NB4 (cell line): ENCODE data around the gene BBS9.

Experiments
- CTCF ChIP-seq: IDR thresholded peaks from one replicate; pipeline ENCODE4 v1.5.1; 2012; ENCODE audit warnings: low read depth, low read length
- MAX ChIP-seq: IDR thresholded peaks from 2 replicates; pipeline ENCODE4 v1.6.1; 2011; ENCODE audit warnings: low read depth, low read length
- POLR2A ChIP-seq: IDR thresholded peaks from 2 replicates; pipeline ENCODE4 v1.6.1; 2011; ENCODE audit warnings: mild to moderate bottlenecking; ENCODE audit not compliant: insufficient read length; ENCODE audit errors: extremely low read depth

- TF ChIP-seq MAX (no peak), CTCF (no peak), POLR2A (no peak)
Measured at GRCh38 chr7:33250421-33250871, 121.1 kb downstream of the BBS9 start.
